ENCODE measurements around the gene EPHA8. TPM values are rescaled to one million over a fixed set of nuclear protein-coding genes. Genes with fewer than 3 reads are reported as not detected.

EPHA8 gene
- total and polyA plus RNA-seq, 2 donors (not counting 1 experiment from before 2014, with no cell fraction given), result not detected

- WGBS (ENCODE audit: insufficient coverage), result 36% methylated on average over 3 of the region's 14 CpGs
- ATAC-seq (ENCODE audit: low read depth) (no peak), DNase-seq (no peak)
- Histone ChIP-seq H3K36me3 (replicated peaks in 1 of 2; ENCODE audit: control extremely low read depth in 1 of 2, control insufficient read depth in 1 of 2, extremely low read depth in 1 of 2, insufficient read depth in 2 of 2, low read length in 1 of 2) (no peaks in the 10 kb centered on the region), H3K79me2 (ENCODE audit: control insufficient read depth, insufficient read depth, low read length) (no peaks in the 10 kb centered on the region), H2AFZ (ENCODE audit: insufficient read depth, low read depth, low read length, poor library complexity, severe bottlenecking) (no peak overlapping the region), H3K27ac (ENCODE audit: low read length in 2 of 2) (no peak overlapping the region), H3K9me3 (ENCODE audit: control extremely low read depth in 1 of 3, control insufficient read depth in 2 of 3, insufficient read depth in 1 of 3, low read length in 2 of 3) (peaks cover 0 to 3% (median 0%) of the 10 kb centered on the region in 3 donors), H3K4me2 (replicated peaks; ENCODE audit: low read depth, low read length, poor library complexity, severe bottlenecking) (no peak overlapping the region), H3K4me3 (ENCODE audit: control extremely low read depth in 1 of 5, extremely low read depth in 1 of 5, insufficient read depth in 1 of 5, low read depth in 2 of 5, low read length in 4 of 5) (no peak overlapping the region), H3K4me1 (ENCODE audit: control insufficient read depth in 2 of 2, insufficient read depth in 2 of 2, low read length in 2 of 2) (no peaks in the 10 kb centered on the region), H3K27me3 (replicated peaks in 1 of 4; ENCODE audit: control extremely low read depth in 1 of 4, control insufficient read depth in 3 of 4, insufficient read depth in 4 of 4, low read length in 3 of 4) (peaks cover 0 to 15% (median 3%) of the 10 kb centered on the region in 4 experiments), H3K9ac (ENCODE audit: low read length) (no peak overlapping the region), H4K20me1 (ENCODE audit: control insufficient read depth, insufficient read depth, low read length, poor library complexity, severe bottlenecking) (no peaks in the 10 kb centered on the region)
- H3K27me3 Mint-ChIP-seq, result peaks cover 20% of the 10 kb centered on the region
- TF ChIP-seq CTCF (IDR thresholded peaks at IDR 0.05) (no peak), EZH2 (IDR thresholded peaks at IDR 0.05; ENCODE audit: borderline replicate concordance, insufficient read depth, low read depth, low read length, poor library complexity, severe bottlenecking) (no peak)
- no peak overlapping the region for H3K4me3 Mint-ChIP-seq
- H3K4me1 Mint-ChIP-seq, result peaks cover 3% of the 10 kb centered on the region
- ChIA-PET POLR2A (no interaction called here), CTCF (no interaction called here)
- H3K9me3 Mint-ChIP-seq (ENCODE audit: insufficient read depth), result no peaks in the 10 kb centered on the region
- H3K27ac Mint-ChIP-seq, result no peak overlapping the region
- intact Hi-C loops (cut with micrococcal nuclease), result no loop called here
These were observed 3.9 kb downstream of the EPHA8 start for GRCh38 chr1:22567197-22567596.

- peaks cover 0 to 8% (median 0%) of the 10 kb centered on the region in 4 experiments for H3K27me3 ChIP-seq (replicated peaks in 1 of 4; ENCODE audit: control extremely low read depth in 1 of 4, control insufficient read depth in 3 of 4, insufficient read depth in 4 of 4, low read length in 3 of 4)
- H3K27me3 Mint-ChIP-seq, result peaks cover 18% of the 10 kb centered on the region
- no peak overlapping the region for H3K4me2 ChIP-seq (replicated peaks; ENCODE audit: low read depth, low read length, poor library complexity, severe bottlenecking)
- H3K9me3 Mint-ChIP-seq (ENCODE audit: insufficient read depth), result no peaks in the 10 kb centered on the region
- no peaks in the 10 kb centered on the region for H4K20me1 ChIP-seq (ENCODE audit: control insufficient read depth, insufficient read depth, low read length, poor library complexity, severe bottlenecking)
- 87% methylated on average over 4 of the region's 6 CpGs for WGBS (ENCODE audit: insufficient coverage)
- no peak overlapping the region for H3K27ac Mint-ChIP-seq
- ChIA-PET POLR2A (no interaction called here), CTCF (no interaction called here)
- no peak overlapping the region for H2AFZ ChIP-seq (ENCODE audit: insufficient read depth, low read depth, low read length, poor library complexity, severe bottlenecking)
- no peak overlapping the region for H3K9ac ChIP-seq (ENCODE audit: low read length)
- no peak overlapping the region for H3K4me3 Mint-ChIP-seq
- no peak overlapping the region for H3K27ac ChIP-seq (ENCODE audit: low read length in 2 of 2)
- peaks cover 0 to 7% (median 0%) of the 10 kb centered on the region in 3 donors for H3K9me3 ChIP-seq (ENCODE audit: control extremely low read depth in 1 of 3, control insufficient read depth in 2 of 3, insufficient read depth in 1 of 3, low read length in 2 of 3)
- ATAC-seq (ENCODE audit: low read depth), result no peak
- H3K36me3 ChIP-seq (replicated peaks in 1 of 2; ENCODE audit: control extremely low read depth in 1 of 2, control insufficient read depth in 1 of 2, extremely low read depth in 1 of 2, insufficient read depth in 2 of 2, low read length in 1 of 2), result no peaks in the 10 kb centered on the region
- H3K79me2 ChIP-seq (ENCODE audit: control insufficient read depth, insufficient read depth, low read length), result no peaks in the 10 kb centered on the region
- DNase-seq, result no peak
- intact Hi-C loops (cut with micrococcal nuclease), result no loop called here
- H3K4me1 ChIP-seq (ENCODE audit: control insufficient read depth in 2 of 2, insufficient read depth in 2 of 2, low read length in 2 of 2), result no peaks in the 10 kb centered on the region
- H3K4me1 Mint-ChIP-seq, result peaks cover 3% of the 10 kb centered on the region
- H3K4me3 ChIP-seq (ENCODE audit: control extremely low read depth in 1 of 5, extremely low read depth in 1 of 5, insufficient read depth in 1 of 5, low read depth in 2 of 5, low read length in 4 of 5), result no peak overlapping the region
- TF ChIP-seq CTCF (IDR thresholded peaks at IDR 0.05) (no peak), EZH2 (IDR thresholded peaks at IDR 0.05; ENCODE audit: borderline replicate concordance, insufficient read depth, low read depth, low read length, poor library complexity, severe bottlenecking) (no peak)
These were observed 4.7 kb downstream of the EPHA8 start for GRCh38 chr1:22567994-22568393.
